ENCODE data around the gene ANKRD22. TPM values are rescaled to one million over a fixed set of nuclear protein-coding genes. Genes with fewer than 3 reads are reported as not detected.

ANKRD22 gene
- total and polyA plus RNA-seq, 2 of the 8 experiments (the other 6 are each of a cell fraction or from before 2014, with no cell fraction given) = 0.68 TPM; not detected in 1

DNA sequence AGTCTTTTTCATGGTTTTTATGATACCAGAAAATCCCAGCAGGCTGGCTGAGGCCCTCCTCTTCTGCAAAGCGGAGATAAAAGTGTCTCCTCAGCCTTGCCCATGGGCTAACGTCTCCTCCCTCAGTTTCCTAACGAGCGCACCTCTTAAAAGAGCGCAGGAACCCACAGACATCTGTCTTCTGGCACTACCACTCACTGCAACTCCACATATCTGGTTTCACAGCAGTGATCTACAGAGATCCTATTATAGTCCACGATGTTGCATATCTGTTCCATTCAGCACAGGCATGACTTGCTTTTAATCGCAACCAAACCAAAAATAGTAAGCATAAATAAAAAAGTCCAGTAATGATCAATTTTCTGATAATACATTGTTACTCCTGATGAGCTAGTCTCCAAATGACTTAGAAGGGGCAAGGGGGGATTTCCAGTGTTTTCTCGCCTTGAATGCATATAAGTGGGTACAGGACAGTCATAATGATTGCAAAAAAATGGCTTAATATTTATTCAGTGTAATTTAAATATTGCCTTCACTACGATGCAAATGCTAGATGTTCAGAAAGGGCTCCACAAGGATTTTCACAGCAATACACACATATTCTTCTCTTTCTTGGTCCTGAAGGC lies 20.9 kb downstream of the ANKRD22 start (continued):
- TF ChIP-seq, protein P1, sequence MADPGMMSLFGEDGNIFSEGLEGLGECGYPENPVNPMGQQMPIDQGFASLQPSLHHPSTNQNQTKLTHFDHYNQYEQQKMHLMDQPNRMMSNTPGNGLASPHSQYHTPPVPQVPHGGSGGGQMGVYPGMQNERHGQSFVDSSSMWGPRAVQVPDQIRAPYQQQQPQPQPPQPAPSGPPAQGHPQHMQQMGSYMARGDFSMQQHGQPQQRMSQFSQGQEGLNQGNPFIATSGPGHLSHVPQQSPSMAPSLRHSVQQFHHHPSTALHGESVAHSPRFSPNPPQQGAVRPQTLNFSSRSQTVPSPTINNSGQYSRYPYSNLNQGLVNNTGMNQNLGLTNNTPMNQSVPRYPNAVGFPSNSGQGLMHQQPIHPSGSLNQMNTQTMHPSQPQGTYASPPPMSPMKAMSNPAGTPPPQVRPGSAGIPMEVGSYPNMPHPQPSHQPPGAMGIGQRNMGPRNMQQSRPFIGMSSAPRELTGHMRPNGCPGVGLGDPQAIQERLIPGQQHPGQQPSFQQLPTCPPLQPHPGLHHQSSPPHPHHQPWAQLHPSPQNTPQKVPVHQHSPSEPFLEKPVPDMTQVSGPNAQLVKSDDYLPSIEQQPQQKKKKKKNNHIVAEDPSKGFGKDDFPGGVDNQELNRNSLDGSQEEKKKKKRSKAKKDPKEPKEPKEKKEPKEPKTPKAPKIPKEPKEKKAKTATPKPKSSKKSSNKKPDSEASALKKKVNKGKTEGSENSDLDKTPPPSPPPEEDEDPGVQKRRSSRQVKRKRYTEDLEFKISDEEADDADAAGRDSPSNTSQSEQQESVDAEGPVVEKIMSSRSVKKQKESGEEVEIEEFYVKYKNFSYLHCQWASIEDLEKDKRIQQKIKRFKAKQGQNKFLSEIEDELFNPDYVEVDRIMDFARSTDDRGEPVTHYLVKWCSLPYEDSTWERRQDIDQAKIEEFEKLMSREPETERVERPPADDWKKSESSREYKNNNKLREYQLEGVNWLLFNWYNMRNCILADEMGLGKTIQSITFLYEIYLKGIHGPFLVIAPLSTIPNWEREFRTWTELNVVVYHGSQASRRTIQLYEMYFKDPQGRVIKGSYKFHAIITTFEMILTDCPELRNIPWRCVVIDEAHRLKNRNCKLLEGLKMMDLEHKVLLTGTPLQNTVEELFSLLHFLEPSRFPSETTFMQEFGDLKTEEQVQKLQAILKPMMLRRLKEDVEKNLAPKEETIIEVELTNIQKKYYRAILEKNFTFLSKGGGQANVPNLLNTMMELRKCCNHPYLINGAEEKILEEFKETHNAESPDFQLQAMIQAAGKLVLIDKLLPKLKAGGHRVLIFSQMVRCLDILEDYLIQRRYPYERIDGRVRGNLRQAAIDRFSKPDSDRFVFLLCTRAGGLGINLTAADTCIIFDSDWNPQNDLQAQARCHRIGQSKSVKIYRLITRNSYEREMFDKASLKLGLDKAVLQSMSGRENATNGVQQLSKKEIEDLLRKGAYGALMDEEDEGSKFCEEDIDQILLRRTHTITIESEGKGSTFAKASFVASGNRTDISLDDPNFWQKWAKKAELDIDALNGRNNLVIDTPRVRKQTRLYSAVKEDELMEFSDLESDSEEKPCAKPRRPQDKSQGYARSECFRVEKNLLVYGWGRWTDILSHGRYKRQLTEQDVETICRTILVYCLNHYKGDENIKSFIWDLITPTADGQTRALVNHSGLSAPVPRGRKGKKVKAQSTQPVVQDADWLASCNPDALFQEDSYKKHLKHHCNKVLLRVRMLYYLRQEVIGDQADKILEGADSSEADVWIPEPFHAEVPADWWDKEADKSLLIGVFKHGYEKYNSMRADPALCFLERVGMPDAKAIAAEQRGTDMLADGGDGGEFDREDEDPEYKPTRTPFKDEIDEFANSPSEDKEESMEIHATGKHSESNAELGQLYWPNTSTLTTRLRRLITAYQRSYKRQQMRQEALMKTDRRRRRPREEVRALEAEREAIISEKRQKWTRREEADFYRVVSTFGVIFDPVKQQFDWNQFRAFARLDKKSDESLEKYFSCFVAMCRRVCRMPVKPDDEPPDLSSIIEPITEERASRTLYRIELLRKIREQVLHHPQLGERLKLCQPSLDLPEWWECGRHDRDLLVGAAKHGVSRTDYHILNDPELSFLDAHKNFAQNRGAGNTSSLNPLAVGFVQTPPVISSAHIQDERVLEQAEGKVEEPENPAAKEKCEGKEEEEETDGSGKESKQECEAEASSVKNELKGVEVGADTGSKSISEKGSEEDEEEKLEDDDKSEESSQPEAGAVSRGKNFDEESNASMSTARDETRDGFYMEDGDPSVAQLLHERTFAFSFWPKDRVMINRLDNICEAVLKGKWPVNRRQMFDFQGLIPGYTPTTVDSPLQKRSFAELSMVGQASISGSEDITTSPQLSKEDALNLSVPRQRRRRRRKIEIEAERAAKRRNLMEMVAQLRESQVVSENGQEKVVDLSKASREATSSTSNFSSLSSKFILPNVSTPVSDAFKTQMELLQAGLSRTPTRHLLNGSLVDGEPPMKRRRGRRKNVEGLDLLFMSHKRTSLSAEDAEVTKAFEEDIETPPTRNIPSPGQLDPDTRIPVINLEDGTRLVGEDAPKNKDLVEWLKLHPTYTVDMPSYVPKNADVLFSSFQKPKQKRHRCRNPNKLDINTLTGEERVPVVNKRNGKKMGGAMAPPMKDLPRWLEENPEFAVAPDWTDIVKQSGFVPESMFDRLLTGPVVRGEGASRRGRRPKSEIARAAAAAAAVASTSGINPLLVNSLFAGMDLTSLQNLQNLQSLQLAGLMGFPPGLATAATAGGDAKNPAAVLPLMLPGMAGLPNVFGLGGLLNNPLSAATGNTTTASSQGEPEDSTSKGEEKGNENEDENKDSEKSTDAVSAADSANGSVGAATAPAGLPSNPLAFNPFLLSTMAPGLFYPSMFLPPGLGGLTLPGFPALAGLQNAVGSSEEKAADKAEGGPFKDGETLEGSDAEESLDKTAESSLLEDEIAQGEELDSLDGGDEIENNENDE (IDR thresholded peaks at IDR 0.05; ENCODE audit: insufficient replicate concordance, low read length) = no peak
- no peak for TF ChIP-seq KDM5A (IDR thresholded peaks at IDR 0.05; ENCODE audit: low read length)
